HL-60 (cell line): ENCODE results near the gene SPAG17.

Source experiments
- TF ChIP-seq, protein P1 (sequence below): IDR thresholded peaks from one replicate; pipeline ENCODE4 v1.5.1; 2011; ENCODE audit warnings: low read length, control low read depth, inconsistent platforms; ENCODE audit not compliant: insufficient read depth
- TF ChIP-seq, protein P2 (sequence below): IDR thresholded peaks from 2 replicates; pipeline ENCODE4 v1.6.1; 2012; ENCODE audit warnings: low read depth; ENCODE audit not compliant: insufficient replicate concordance

DNA sequence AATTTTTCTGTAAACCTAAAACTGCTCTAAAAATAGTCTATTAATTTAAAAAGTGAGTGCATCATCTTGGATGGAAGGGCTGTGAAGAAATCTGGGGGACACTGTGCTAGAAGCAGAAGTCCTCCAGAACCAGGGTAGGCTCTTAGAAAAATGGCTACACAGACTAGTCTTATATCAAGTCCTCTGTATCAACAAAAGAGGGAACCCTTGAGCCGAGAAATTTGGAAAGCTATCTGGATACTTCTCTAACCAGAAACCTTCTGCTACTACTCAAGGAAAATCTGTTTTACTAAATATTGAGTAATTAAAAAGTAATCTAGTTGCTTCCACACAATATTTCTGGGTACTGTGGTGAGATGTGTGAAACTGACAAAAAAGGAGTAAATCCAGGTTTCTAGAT, 163.4 kb downstream of the SPAG17 start:
- TF ChIP-seq, protein P1, sequence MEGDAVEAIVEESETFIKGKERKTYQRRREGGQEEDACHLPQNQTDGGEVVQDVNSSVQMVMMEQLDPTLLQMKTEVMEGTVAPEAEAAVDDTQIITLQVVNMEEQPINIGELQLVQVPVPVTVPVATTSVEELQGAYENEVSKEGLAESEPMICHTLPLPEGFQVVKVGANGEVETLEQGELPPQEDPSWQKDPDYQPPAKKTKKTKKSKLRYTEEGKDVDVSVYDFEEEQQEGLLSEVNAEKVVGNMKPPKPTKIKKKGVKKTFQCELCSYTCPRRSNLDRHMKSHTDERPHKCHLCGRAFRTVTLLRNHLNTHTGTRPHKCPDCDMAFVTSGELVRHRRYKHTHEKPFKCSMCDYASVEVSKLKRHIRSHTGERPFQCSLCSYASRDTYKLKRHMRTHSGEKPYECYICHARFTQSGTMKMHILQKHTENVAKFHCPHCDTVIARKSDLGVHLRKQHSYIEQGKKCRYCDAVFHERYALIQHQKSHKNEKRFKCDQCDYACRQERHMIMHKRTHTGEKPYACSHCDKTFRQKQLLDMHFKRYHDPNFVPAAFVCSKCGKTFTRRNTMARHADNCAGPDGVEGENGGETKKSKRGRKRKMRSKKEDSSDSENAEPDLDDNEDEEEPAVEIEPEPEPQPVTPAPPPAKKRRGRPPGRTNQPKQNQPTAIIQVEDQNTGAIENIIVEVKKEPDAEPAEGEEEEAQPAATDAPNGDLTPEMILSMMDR, result no peak
- TF ChIP-seq, protein P2, sequence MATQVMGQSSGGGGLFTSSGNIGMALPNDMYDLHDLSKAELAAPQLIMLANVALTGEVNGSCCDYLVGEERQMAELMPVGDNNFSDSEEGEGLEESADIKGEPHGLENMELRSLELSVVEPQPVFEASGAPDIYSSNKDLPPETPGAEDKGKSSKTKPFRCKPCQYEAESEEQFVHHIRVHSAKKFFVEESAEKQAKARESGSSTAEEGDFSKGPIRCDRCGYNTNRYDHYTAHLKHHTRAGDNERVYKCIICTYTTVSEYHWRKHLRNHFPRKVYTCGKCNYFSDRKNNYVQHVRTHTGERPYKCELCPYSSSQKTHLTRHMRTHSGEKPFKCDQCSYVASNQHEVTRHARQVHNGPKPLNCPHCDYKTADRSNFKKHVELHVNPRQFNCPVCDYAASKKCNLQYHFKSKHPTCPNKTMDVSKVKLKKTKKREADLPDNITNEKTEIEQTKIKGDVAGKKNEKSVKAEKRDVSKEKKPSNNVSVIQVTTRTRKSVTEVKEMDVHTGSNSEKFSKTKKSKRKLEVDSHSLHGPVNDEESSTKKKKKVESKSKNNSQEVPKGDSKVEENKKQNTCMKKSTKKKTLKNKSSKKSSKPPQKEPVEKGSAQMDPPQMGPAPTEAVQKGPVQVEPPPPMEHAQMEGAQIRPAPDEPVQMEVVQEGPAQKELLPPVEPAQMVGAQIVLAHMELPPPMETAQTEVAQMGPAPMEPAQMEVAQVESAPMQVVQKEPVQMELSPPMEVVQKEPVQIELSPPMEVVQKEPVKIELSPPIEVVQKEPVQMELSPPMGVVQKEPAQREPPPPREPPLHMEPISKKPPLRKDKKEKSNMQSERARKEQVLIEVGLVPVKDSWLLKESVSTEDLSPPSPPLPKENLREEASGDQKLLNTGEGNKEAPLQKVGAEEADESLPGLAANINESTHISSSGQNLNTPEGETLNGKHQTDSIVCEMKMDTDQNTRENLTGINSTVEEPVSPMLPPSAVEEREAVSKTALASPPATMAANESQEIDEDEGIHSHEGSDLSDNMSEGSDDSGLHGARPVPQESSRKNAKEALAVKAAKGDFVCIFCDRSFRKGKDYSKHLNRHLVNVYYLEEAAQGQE, result no peak
